GM12801 (cell line): Measurements from ENCODE around the gene ATP10B.

ENCODE experiments used
- CTCF ChIP-seq: IDR thresholded peaks from one replicate; pipeline ENCODE4 v1.5.1; 2011; ENCODE audit warnings: control low read depth; ENCODE audit not compliant: insufficient read length; ENCODE audit errors: extremely low read depth

ATP10B gene

GRCh38 chr5:160555581-160555970 is 296.4 kb downstream of the ATP10B start:
- no peak for TF ChIP-seq CTCF

DNA sequence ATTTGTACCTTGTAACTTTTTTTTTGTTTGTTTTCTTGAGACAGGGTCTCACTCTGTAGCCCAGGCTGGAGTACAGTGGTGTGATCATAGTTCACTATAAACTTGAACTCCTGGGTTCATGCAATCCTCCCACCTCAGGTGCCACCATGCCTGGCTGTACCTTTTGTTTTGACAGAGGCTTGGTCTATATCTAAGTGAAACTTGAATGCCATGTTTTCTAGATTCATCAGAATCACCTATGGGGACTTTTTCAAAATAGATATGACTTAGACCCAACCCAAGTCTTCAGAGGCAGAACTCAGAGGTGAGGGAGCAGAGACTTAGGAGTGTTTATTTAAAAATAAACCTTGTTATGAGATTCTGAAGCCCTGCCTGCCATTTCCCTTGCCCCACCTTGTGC is 301.9 kb downstream of the ATP10B start:
- no peak for TF ChIP-seq CTCF

DNA sequence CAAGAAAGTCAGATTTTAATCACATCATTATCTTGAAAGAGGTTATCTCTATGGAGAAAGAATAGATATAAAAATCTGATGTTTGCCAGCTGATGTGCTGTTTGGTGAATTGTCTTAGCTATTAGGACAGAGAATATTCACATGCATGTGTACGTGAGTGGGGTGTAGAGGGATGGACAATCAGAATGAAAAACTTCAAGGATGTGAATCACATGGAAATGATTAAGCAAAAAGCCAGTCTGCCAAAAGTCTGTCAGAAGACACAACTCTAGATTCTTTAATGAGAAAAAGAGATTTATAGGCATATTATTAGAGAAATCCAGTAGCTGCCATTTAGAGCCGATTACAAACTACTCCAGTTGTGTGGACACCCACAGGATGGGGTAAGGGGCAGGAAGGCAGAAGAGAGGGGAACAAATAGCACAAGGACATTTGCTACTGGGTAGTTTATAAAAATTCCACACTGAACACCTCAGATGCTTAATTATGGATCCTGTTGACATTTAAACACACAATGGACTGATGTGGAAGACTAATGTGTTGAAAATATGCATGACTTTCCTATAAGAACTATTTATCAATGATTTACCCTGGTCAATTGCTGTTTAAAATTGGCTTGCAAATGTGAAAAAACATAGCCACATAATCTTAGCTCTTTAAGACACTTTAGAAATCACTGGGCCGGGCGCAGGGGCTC is 302.9 kb downstream of the ATP10B start:
- TF ChIP-seq CTCF = no peak

DNA sequence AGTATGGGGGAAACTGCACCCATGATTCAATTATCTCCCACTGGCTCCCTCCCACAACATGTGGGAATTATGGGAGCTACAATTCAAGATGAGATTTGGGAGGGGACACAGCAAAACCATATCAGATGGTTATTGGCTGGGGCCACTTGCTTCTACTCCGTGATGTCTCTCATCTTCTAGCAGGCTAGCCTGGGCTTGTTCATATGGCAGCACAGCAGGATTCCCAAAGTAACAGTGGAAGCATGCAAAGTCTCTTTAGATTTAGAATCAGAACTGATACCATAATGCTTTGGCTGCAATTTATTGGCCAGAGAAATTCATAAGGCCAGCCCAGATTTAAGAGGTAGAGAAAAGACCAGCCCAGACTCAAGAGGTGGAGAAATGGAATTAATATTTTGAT is 304.1 kb downstream of the ATP10B start:
- no peak for TF ChIP-seq CTCF

DNA sequence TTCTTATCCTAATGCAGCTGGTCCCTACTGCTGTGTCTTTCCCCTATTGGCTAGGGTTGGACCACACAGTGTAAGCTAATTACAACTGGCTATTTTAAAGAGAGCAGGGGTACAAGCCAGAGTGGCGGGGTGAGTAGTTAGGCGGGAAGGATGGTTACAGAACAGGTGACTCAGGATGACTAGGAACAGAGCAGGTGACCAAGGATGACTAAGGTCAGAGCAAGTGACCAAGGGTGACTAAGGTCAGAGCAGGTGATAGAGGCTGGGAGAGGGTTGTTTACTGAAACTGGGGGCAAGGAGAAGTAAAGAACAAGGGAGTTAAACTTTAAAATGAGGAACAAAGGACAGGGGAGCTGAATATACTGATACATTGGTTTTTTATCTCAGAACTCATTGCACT is 304.9 kb downstream of the ATP10B start:
- TF ChIP-seq CTCF = no peak

GRCh38 chr5:160545832-160546231 is 306.2 kb downstream of the ATP10B start:
- TF ChIP-seq CTCF = no peak

DNA sequence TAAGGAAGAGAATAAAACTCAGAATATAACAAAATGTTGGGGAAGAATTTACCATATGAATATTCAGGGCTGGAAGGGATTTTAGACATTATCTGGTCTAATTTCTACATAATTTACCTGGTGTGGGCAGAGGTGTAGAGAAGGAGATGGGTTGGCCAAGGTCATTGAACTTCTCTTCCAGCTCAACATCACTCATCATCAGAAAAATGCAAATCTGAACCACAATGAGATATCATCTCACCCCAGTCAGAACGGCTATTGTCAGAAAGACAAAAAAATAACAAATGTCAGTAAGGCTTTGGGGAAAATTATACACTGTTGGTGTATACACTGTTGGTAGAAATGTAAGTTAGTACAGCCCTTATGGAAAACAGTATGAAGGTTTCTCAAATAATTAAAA is 308.6 kb downstream of the ATP10B start:
- TF ChIP-seq CTCF = no peak
